Activated effector memory CD4-positive, alpha-beta T cell treated with anti-CD3 and anti-CD28 coated beads, Interleukin-2, amount 50 U/mL, for 16 hours (primary cell): ENCODE measurements around the gene C19orf18.

Experiments used
- DNase-seq: peaks from one replicate; pipeline ENCODE4 v3.0.0-alpha.2; 2020

C19orf18 gene

DNA sequence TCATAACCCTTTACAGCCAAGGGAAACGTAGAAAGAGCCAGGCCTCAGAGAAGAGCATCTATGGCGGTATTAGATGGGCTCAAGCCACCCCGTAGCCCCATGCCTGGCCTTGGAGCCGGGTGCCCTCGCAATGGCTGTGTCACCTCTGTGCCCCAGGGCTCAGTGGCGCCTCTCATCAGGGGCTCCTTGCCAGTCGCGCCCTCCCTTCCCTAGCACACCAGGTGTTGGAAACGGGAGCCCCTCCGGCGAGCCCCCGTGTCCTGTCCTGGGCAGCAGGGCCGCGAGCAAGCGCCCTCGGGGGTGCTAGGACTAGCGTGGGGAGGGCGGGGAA, 27.3 kb downstream of the C19orf18 start:
- DNase-seq, result no peak

DNA sequence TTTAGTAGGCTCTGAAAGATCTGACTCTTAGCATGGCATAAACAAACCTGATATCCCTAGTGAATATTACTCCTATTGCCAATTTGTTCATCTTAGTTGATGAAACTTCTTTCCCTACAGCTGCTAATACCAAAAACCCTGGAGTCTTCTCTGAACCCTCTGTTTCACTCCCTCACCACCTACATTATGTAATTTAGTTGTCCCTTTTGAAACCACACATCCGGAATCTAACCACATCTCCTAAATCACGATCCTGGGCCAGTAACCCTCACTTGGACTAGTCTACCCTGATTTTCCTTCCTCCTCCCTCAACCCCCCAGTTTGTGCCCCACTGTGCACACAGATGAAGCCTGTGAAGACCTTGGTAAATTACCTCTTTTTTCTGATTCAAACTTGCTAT, 28.0 kb downstream of the C19orf18 start:
- no peak for DNase-seq

DNA sequence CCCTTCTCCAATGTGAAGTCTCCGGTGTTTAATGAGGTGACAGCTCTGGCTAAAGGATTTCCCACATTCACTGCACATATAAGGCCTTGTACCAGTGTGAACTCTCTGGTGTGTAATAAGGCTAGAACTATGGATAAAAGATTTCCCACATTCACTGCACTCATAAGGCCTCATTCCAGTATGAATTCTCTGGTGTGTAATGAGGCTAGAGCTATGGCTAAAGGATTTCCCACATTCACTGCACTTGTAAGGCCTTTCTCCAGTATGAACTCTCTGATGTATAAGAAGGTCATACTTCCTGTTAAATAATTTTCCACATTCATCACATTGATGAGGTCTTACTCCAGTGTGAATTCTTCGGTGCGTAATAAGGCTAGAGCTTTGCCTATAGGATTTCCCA, 32.7 kb downstream of the C19orf18 start:
- no peak for DNase-seq

DNA sequence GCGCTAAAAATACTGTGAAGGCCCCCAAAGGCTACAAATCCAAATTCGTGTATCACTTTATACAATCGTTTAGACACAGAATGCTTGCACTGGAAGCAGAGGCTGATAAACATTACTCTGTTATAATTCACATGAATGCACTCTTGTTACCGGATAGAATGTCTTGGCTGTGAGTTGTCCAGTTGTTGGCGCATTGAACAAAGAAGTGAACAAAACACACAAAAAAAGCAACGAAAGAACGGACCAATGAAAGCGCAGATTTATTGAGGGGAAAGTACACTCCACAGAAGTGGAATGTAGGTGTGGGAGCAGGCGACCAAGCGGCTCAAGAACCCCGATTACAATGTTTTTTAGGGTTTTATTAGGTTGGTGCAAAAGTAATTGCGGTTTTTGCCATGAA, 38.6 kb downstream of the C19orf18 start:
- no peak for DNase-seq

DNA sequence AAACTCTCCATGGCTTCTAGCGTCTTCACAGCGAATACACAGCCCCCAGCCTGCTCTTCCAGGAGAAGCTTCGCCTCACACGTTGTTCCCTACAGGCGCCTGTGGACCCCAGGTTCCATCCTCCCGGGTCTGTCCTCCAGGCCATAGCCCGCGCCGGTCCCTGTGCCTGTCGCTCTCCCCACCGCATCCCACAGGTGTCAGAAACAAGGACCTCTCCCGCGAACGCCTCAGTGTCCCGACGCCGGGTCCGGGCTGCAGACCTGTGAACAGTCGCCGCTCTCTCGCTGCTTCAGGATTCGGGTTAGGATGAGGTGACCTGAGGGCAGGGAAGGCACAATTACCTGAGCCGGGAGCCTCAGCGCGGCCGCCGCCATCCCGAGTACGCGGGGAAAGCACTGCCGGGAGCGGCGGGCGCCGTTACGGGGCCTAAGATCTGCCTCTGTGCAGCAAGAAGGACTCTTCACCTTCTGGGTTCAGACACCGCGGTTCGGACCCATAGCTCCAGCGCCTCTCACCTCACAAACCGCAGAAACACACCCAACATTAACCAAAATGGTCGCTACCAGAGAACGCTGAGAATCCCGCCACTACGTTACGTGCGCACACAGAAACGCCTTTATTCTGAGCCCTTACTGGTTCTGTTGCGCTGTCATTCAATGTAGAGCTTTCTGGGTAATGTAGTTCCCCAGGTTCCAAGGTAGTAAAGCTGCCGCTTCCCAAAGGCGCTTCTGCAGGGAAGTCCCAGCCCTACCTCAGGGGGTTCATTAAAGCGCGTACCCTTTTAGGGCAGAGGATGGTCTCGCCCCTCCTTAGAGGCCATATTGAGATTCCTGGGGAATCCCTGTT, 39.3 kb downstream of the C19orf18 start, which contains the start of gene ZNF418:
TSS of gene ZNF418 (minus strand) at position 583 of the 846 bp plus-strand sequence. CDS start 1,580 bp downstream, outside the sequence.
- DNase-seq, result peak; percentile 66

DNA sequence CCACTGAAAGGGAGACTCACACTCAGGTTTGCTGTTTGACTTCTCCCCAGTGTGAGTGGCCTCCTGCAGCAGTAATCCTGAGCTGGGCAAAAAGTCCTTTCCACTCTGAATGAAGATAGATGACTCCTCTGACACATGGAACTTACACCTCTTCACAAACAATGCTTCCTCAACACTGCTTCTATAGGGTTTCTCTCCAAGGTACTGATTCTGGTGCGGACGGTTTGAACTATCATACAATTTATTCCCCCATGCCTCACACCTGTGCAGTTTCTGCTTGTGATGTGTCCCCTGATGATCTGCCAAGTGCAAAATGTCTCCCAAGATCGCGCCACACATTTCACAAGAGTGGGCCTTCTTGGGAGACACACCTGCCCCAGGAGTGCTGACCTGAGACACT, 46.7 kb downstream of the C19orf18 start:
- DNase-seq, result no peak

DNA sequence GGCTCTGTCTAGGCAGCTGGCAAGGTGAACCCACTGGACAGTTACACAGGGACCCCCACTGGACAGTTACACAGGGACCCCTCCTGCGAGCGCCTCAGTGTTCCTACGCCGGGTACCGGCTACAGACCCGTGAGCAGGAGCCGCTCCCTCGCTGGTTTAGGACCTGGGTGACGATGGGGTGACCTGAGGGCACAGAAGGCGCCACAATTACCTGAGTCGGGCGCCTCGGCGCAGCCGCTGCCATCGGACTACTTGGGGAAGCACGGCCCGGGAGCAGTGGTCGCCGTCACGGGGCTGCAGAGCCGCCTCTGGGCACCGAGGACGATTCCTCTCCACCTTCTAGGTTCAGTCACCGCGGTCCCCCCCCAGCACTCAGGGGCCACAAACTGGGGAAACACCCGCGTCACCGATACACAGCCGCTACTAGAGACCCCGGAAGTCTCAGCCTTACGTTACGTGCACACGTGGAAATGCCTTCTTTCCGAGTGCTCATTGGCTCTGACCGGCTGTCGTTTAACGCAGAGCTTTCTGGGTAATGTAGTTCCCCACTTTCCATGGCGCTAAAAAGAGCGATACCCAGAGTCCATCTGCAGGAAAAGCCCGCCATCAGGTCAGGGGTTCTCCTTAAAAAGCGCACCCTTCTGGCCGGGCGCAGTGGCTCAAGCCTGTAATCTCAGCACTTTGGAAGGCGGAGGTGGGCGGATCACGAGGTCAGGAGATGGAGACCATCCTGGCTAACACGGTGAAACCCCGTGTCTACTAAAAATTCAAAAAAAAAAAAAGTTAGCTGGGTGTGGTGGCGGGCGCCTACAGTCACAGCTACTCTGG, 58.0 kb downstream of the C19orf18 start, which contains the start of gene ZNF417:
TSS of gene ZNF417 (minus strand) at position 425 of the 828 bp plus-strand sequence. CDS start at position 244, 181 bp downstream.
- DNase-seq, result peak; percentile 94

DNA sequence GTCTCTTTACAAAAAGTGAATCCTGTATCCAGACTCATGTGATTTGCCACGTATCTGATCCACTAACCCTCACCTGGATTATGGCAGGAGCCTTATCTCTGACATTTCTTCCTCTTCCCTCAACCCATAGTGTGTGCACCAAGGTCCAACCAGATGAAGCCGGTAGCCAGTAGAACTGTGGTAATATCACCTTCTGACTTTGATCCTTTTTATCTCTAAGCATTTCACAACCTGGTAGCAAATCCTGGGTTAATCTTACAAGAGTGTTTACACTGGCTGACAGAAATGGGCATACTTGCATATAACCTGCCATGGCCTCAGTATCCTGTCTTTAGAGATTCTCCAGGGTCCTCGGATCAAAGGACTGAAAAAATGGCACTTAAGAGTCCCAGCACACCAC, 59.8 kb downstream of the C19orf18 start:
- DNase-seq, result no peak
